ENCODE measurements around the gene HGD.
A peak's percentile ranks its signal among the peaks of the same experiment; 100 is the strongest.
"Not testable (repeated sequence)": the region's sequence is repeated elsewhere in the genome, so short reads cannot be mapped to it uniquely, and the experiment has no call there.

HGD gene

GRCh38 chr3:120682095-120682681 is at the start of gene HGD:
Gene HGD (minus strand): TSS chr3:120682239. CDS start chr3:120682111, 128 bp downstream.
- no peak within 1 kb of the TSS for H3K9ac ChIP-seq (ENCODE audit: low read length in 5 of 5)
- no peak within 1 kb of the TSS for H3K4me3 ChIP-seq (ENCODE audit: low read depth in 1 of 5, low read length in 5 of 5)
- no peak within 1 kb of the TSS for H3K27ac ChIP-seq (ENCODE audit: low read depth, low read length)
- no peaks in the 10 kb centered on the region for H3K27me3 ChIP-seq (ENCODE audit: control insufficient read depth in 5 of 5, insufficient read depth in 4 of 5, low read length in 5 of 5)
- peaks cover 0 to 9% (median 0%) of the 10 kb centered on the region in 5 donors for H3K36me3 ChIP-seq (ENCODE audit: control insufficient read depth in 5 of 5, insufficient read depth in 5 of 5, low read length in 5 of 5)
- no peaks in the 10 kb centered on the region for H3K9me3 ChIP-seq (ENCODE audit: control insufficient read depth in 5 of 5, low read length in 5 of 5)
- peaks cover 0 to 22% (median 15%) of the 10 kb centered on the region in 5 donors for H3K4me1 ChIP-seq (ENCODE audit: control insufficient read depth in 5 of 5, insufficient read depth in 5 of 5, low read length in 5 of 5)

GRCh38 chr3:120730576-120731542 is 48.8 kb upstream of the HGD start:
- Histone ChIP-seq H3K27me3 (ENCODE audit: control insufficient read depth in 5 of 5, insufficient read depth in 4 of 5, low read length in 5 of 5) (no peaks in the 10 kb centered on the region), H3K4me3 (ENCODE audit: low read depth in 1 of 5, low read length in 5 of 5) (no peak overlapping the region), H3K36me3 (ENCODE audit: control insufficient read depth in 5 of 5, insufficient read depth in 5 of 5, low read length in 5 of 5) (peaks cover 2 to 24% (median 6%) of the 10 kb centered on the region in 5 donors), H3K9me3 (ENCODE audit: control insufficient read depth in 5 of 5, low read length in 5 of 5) (no peaks in the 10 kb centered on the region), H3K27ac (ENCODE audit: low read depth, low read length) (no peak overlapping the region), H3K4me1 (ENCODE audit: control insufficient read depth in 5 of 5, insufficient read depth in 5 of 5, low read length in 5 of 5) (no peaks in the 10 kb centered on the region), H3K9ac (ENCODE audit: low read length in 5 of 5) (no peak overlapping the region)

GRCh38 chr3:120726791-120727190 is 44.8 kb upstream of the HGD start:
- Histone ChIP-seq H3K4me3 (ENCODE audit: low read depth in 1 of 5, low read length in 5 of 5) (no peak overlapping the region), H3K36me3 (ENCODE audit: control insufficient read depth in 5 of 5, insufficient read depth in 5 of 5, low read length in 5 of 5) (peaks cover 2 to 24% (median 6%) of the 10 kb centered on the region in 5 donors), H3K27me3 (ENCODE audit: control insufficient read depth in 5 of 5, insufficient read depth in 4 of 5, low read length in 5 of 5) (no peaks in the 10 kb centered on the region)

GRCh38 chr3:120719167-120719834 is 37.3 kb upstream of the HGD start:
- not testable (repeated sequence) for H3K36me3 ChIP-seq (ENCODE audit: control insufficient read depth in 5 of 5, insufficient read depth in 5 of 5, low read length in 5 of 5); H3K27ac ChIP-seq (ENCODE audit: low read depth, low read length); H3K27me3 ChIP-seq (ENCODE audit: control insufficient read depth in 5 of 5, insufficient read depth in 4 of 5, low read length in 5 of 5); H3K9ac ChIP-seq (ENCODE audit: low read length in 5 of 5); H3K9me3 ChIP-seq (ENCODE audit: control insufficient read depth in 5 of 5, low read length in 5 of 5); H3K4me1 ChIP-seq (ENCODE audit: control insufficient read depth in 5 of 5, insufficient read depth in 5 of 5, low read length in 5 of 5)
- peak overlapping the region in 4 of 5 donors; percentile 23 to 59 (median 53) for H3K4me3 ChIP-seq (ENCODE audit: low read depth in 1 of 5, low read length in 5 of 5)

More at GRCh38 chr3:120726791-120727190, 44.8 kb upstream of the HGD start:
- Histone ChIP-seq H3K9ac (ENCODE audit: low read length in 5 of 5) (no peak overlapping the region), H3K27ac (ENCODE audit: low read depth, low read length) (no peak overlapping the region), H3K9me3 (ENCODE audit: control insufficient read depth in 5 of 5, low read length in 5 of 5) (no peaks in the 10 kb centered on the region), H3K4me1 (ENCODE audit: control insufficient read depth in 5 of 5, insufficient read depth in 5 of 5, low read length in 5 of 5) (no peaks in the 10 kb centered on the region)

- Histone ChIP-seq H3K9ac (ENCODE audit: low read length in 5 of 5) (no peak overlapping the region), H3K27me3 (ENCODE audit: control insufficient read depth in 5 of 5, insufficient read depth in 4 of 5, low read length in 5 of 5) (no peaks in the 10 kb centered on the region)
Observed at GRCh38 chr3:120713262-120713661, 31.2 kb upstream of the HGD start.

GRCh38 chr3:120710369-120710768 is 28.3 kb upstream of the HGD start:
- Histone ChIP-seq H3K9me3 (ENCODE audit: control insufficient read depth in 5 of 5, low read length in 5 of 5) (no peaks in the 10 kb centered on the region), H3K4me3 (ENCODE audit: low read depth in 1 of 5, low read length in 5 of 5) (no peak overlapping the region)

More at GRCh38 chr3:120713262-120713661, 31.2 kb upstream of the HGD start:
- H3K4me3 ChIP-seq (ENCODE audit: low read depth in 1 of 5, low read length in 5 of 5), result no peak overlapping the region
- H3K4me1 ChIP-seq (ENCODE audit: control insufficient read depth in 5 of 5, insufficient read depth in 5 of 5, low read length in 5 of 5), result no peaks in the 10 kb centered on the region
- peaks cover 0 to 8% (median 3%) of the 10 kb centered on the region in 5 donors for H3K36me3 ChIP-seq (ENCODE audit: control insufficient read depth in 5 of 5, insufficient read depth in 5 of 5, low read length in 5 of 5)
- no peaks in the 10 kb centered on the region for H3K9me3 ChIP-seq (ENCODE audit: control insufficient read depth in 5 of 5, low read length in 5 of 5)
- no peak overlapping the region for H3K27ac ChIP-seq (ENCODE audit: low read depth, low read length)

GRCh38 chr3:120708408-120708807 is 26.4 kb upstream of the HGD start:
- no peak overlapping the region for H3K9ac ChIP-seq (ENCODE audit: low read length in 5 of 5)
- no peak overlapping the region for H3K4me3 ChIP-seq (ENCODE audit: low read depth in 1 of 5, low read length in 5 of 5)
- no peaks in the 10 kb centered on the region for H3K9me3 ChIP-seq (ENCODE audit: control insufficient read depth in 5 of 5, low read length in 5 of 5)
- peaks cover 5 to 12% (median 7%) of the 10 kb centered on the region in 5 donors for H3K36me3 ChIP-seq (ENCODE audit: control insufficient read depth in 5 of 5, insufficient read depth in 5 of 5, low read length in 5 of 5)
- no peaks in the 10 kb centered on the region for H3K27me3 ChIP-seq (ENCODE audit: control insufficient read depth in 5 of 5, insufficient read depth in 4 of 5, low read length in 5 of 5)
- H3K4me1 ChIP-seq (ENCODE audit: control insufficient read depth in 5 of 5, insufficient read depth in 5 of 5, low read length in 5 of 5), result peaks cover 0 to 11% (median 0%) of the 10 kb centered on the region in 5 donors
- no peak overlapping the region for H3K27ac ChIP-seq (ENCODE audit: low read depth, low read length)

More at GRCh38 chr3:120710369-120710768, 28.3 kb upstream of the HGD start:
- peaks cover 0 to 3% (median 0%) of the 10 kb centered on the region in 5 donors for H3K4me1 ChIP-seq (ENCODE audit: control insufficient read depth in 5 of 5, insufficient read depth in 5 of 5, low read length in 5 of 5)
- no peak overlapping the region for H3K27ac ChIP-seq (ENCODE audit: low read depth, low read length)
- peaks cover 0 to 8% (median 5%) of the 10 kb centered on the region in 5 donors for H3K36me3 ChIP-seq (ENCODE audit: control insufficient read depth in 5 of 5, insufficient read depth in 5 of 5, low read length in 5 of 5)
- no peaks in the 10 kb centered on the region for H3K27me3 ChIP-seq (ENCODE audit: control insufficient read depth in 5 of 5, insufficient read depth in 4 of 5, low read length in 5 of 5)
- H3K9ac ChIP-seq (ENCODE audit: low read length in 5 of 5), result no peak overlapping the region

GRCh38 chr3:120706950-120707349 is 24.9 kb upstream of the HGD start:
- Histone ChIP-seq H3K4me3 (ENCODE audit: low read depth in 1 of 5, low read length in 5 of 5) (no peak overlapping the region), H3K27ac (ENCODE audit: low read depth, low read length) (no peak overlapping the region), H3K9ac (ENCODE audit: low read length in 5 of 5) (no peak overlapping the region), H3K36me3 (ENCODE audit: control insufficient read depth in 5 of 5, insufficient read depth in 5 of 5, low read length in 5 of 5) (peaks cover 5 to 12% (median 7%) of the 10 kb centered on the region in 5 donors), H3K27me3 (ENCODE audit: control insufficient read depth in 5 of 5, insufficient read depth in 4 of 5, low read length in 5 of 5) (no peaks in the 10 kb centered on the region), H3K9me3 (ENCODE audit: control insufficient read depth in 5 of 5, low read length in 5 of 5) (peaks cover 0 to 6% (median 4%) of the 10 kb centered on the region in 5 donors), H3K4me1 (ENCODE audit: control insufficient read depth in 5 of 5, insufficient read depth in 5 of 5, low read length in 5 of 5) (peaks cover 0 to 11% (median 0%) of the 10 kb centered on the region in 5 donors)

- Histone ChIP-seq H3K4me1 (ENCODE audit: control insufficient read depth in 5 of 5, insufficient read depth in 5 of 5, low read length in 5 of 5) (peaks cover 0 to 11% (median 0%) of the 10 kb centered on the region in 5 donors), H3K36me3 (ENCODE audit: control insufficient read depth in 5 of 5, insufficient read depth in 5 of 5, low read length in 5 of 5) (peaks cover 5 to 12% (median 7%) of the 10 kb centered on the region in 5 donors), H3K9me3 (ENCODE audit: control insufficient read depth in 5 of 5, low read length in 5 of 5) (peaks cover 0 to 6% (median 4%) of the 10 kb centered on the region in 5 donors), H3K27ac (ENCODE audit: low read depth, low read length) (peak overlapping the region; percentile 54), H3K9ac (ENCODE audit: low read length in 5 of 5) (peak overlapping the region in 2 of 5 donors; percentile 19 to 42), H3K27me3 (ENCODE audit: control insufficient read depth in 5 of 5, insufficient read depth in 4 of 5, low read length in 5 of 5) (no peaks in the 10 kb centered on the region), H3K4me3 (ENCODE audit: low read depth in 1 of 5, low read length in 5 of 5) (no peak overlapping the region)
Observed at GRCh38 chr3:120705884-120706582, 24.0 kb upstream of the HGD start.

Measured in subcutaneous abdominal adipose tissue (tissue), 5 donors.